ENCODE measurements around the gene MRGPRF. TPM values are rescaled to one million over a fixed set of nuclear protein-coding genes. Genes with fewer than 3 reads are reported as not detected.
"Not testable (repeated sequence)": the region's sequence is repeated elsewhere in the genome, so short reads cannot be mapped to it uniquely, and the experiment has no call there.

The MRGPRF gene
- total RNA-seq, 2 experiments from 2014 or later, result not detected

DNA sequence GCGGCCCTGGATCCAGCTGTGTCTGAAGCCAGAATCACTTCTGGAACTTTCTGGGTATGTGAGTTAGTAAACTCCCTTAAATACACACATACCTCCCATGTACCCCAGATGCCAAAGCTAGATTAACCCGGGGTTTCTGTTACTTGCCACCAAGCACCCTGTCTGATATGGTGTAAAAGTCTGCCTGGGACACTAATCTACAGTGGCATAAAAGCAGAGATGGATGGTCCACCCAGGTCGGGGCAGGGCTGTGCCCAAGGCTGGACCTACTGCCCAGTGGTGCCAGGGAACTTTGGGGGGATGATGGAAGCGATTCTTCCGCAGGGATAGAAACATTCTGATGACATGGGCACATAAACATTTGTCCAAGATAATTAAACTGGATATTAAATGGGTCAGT, 12.7 kb downstream of the MRGPRF start:
- DNase-seq (ENCODE audit: low spot score), result no peak
- BruUV-seq (replicated peaks), result no TSS peak
- no peaks in the 10 kb centered on the region for H3K79me2 ChIP-seq (ENCODE audit: insufficient read depth, low read depth, low read length)

DNA sequence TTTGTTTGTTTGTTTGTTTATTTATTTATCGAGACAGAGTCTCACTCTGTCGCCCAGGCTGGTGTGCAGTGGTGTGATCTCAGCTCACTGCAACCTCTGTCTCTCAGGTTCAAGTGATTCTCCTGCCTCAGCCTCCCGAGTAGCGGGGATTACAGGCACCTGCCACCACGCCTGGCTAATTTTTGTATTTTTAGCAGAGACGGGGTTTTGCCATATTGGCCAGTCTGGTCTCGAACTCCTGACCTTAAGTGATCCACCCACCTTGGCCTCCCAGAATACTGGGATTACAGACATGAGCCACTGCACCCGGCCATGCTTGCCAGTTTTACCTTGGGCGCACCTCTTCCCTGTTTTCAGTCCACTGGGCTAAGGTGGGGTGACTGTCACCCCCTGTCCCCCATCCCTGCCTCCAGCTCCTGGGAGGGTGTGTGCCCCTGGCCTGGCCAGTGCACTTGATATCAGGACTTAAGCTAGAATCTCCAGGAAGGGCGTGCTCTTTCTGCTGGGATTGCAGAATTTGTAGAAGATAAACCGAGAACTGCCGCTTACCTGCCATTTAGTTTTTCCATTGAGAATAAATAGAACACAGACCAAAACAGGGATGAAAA, 13.2 kb downstream of the MRGPRF start:
- CTCF ChIA-PET (ENCODE audit: unreplicated experiment); POLR2A ChIA-PET; intact Hi-C loops (cut with micrococcal nuclease; ENCODE audit: unreplicated experiment): not testable (repeated sequence)

More for the DNA sequence above, 12.7 kb downstream of the MRGPRF start:
- Histone ChIP-seq H3K9me3 (ENCODE audit: low read length) (no peaks in the 10 kb centered on the region), H3K27ac (ENCODE audit: low read depth, low read length, poor library complexity, severe bottlenecking) (no peak overlapping the region), H3K4me3 (ENCODE audit: low read depth, low read length, poor library complexity, severe bottlenecking) (no peak overlapping the region), H2AFZ (ENCODE audit: low read length) (no peak overlapping the region), H3K9me2 (ENCODE audit: insufficient read depth, low read length) (no peaks in the 10 kb centered on the region), H4K20me1 (ENCODE audit: insufficient read depth, low read length) (no peaks in the 10 kb centered on the region), H3K4me2 (ENCODE audit: low read length) (no peak overlapping the region), H3K36me3 (ENCODE audit: insufficient read depth, low read length) (no peaks in the 10 kb centered on the region), H3K4me1 (ENCODE audit: insufficient read depth, low read length, poor library complexity, severe bottlenecking) (no peaks in the 10 kb centered on the region)
- CTCF ChIA-PET (ENCODE audit: unreplicated experiment), result no interaction called here
- TF ChIP-seq, protein P1, sequence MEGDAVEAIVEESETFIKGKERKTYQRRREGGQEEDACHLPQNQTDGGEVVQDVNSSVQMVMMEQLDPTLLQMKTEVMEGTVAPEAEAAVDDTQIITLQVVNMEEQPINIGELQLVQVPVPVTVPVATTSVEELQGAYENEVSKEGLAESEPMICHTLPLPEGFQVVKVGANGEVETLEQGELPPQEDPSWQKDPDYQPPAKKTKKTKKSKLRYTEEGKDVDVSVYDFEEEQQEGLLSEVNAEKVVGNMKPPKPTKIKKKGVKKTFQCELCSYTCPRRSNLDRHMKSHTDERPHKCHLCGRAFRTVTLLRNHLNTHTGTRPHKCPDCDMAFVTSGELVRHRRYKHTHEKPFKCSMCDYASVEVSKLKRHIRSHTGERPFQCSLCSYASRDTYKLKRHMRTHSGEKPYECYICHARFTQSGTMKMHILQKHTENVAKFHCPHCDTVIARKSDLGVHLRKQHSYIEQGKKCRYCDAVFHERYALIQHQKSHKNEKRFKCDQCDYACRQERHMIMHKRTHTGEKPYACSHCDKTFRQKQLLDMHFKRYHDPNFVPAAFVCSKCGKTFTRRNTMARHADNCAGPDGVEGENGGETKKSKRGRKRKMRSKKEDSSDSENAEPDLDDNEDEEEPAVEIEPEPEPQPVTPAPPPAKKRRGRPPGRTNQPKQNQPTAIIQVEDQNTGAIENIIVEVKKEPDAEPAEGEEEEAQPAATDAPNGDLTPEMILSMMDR (conservative IDR thresholded peaks at IDR 0.05; ENCODE audit: low read length), result no peak
- no peak for TF ChIP-seq EZH2phosphoT487 (IDR thresholded peaks at IDR 0.05; ENCODE audit: borderline replicate concordance, low read depth, low read length)
- intact Hi-C loops (cut with micrococcal nuclease; ENCODE audit: unreplicated experiment), result no loop called here
- POLR2A ChIA-PET, result interaction anchor here (0.6 kb wide), 1 partner anchor 11 kb away, joined by 3 read pairs; no protein-coding TSS in a partner anchor

DNA sequence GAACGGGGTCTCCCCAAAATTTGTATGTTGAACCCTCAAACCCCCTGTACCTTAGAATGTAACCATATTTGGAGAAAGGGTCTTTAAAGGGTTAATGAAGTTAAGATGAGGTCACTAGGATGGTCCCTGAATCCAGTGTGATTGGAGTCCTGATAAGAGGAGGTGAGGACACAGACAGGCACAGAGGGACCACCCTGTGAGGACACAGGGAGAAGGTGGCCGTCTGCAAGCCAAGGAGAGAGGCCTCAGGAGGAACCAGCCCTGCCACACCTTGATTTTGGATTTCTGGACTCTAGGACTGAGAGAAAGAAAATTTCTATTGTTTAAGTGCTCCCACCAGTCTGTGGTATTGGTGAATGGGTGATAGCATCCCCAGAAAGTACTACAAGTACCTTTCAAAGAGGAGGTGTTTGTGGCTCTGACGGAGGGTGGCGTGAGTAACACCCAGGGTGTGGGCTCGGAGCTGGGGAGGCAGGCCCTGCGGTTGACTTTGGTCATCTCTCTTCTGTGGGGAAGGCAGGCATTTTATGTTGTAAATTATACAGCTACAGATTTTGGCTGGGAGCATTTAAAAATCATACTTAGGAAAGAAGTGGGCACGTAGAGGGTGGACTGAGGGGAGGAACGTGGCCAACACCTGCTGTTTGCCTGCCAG, 13.8 kb downstream of the MRGPRF start:
- CTCF ChIA-PET (ENCODE audit: unreplicated experiment), result no interaction called here

More for the DNA sequence above, 13.2 kb downstream of the MRGPRF start:
- not testable (repeated sequence) for H3K79me2 ChIP-seq (ENCODE audit: insufficient read depth, low read depth, low read length); BruUV-seq (replicated peaks); H3K36me3 ChIP-seq (ENCODE audit: insufficient read depth, low read length); H3K4me1 ChIP-seq (ENCODE audit: insufficient read depth, low read length, poor library complexity, severe bottlenecking); H2AFZ ChIP-seq (ENCODE audit: low read length); H3K4me3 ChIP-seq (ENCODE audit: low read depth, low read length, poor library complexity, severe bottlenecking); H3K4me2 ChIP-seq (ENCODE audit: low read length); H3K9me3 ChIP-seq (ENCODE audit: low read length); H3K27ac ChIP-seq (ENCODE audit: low read depth, low read length, poor library complexity, severe bottlenecking); H4K20me1 ChIP-seq (ENCODE audit: insufficient read depth, low read length); H3K9me2 ChIP-seq (ENCODE audit: insufficient read depth, low read length); DNase-seq (ENCODE audit: low spot score)

More for the DNA sequence above, 13.8 kb downstream of the MRGPRF start:
- POLR2A ChIA-PET, result no interaction called here
- no peaks in the 10 kb centered on the region for H3K9me2 ChIP-seq (ENCODE audit: insufficient read depth, low read length)
- no peak for DNase-seq (ENCODE audit: low spot score)
- no peaks in the 10 kb centered on the region for H3K9me3 ChIP-seq (ENCODE audit: low read length)
- no peak overlapping the region for H3K4me2 ChIP-seq (ENCODE audit: low read length)
- no peak overlapping the region for H3K4me3 ChIP-seq (ENCODE audit: low read depth, low read length, poor library complexity, severe bottlenecking)
- H3K36me3 ChIP-seq (ENCODE audit: insufficient read depth, low read length), result no peaks in the 10 kb centered on the region
- no peaks in the 10 kb centered on the region for H3K79me2 ChIP-seq (ENCODE audit: insufficient read depth, low read depth, low read length)
- H3K4me1 ChIP-seq (ENCODE audit: insufficient read depth, low read length, poor library complexity, severe bottlenecking), result no peaks in the 10 kb centered on the region
- TF ChIP-seq EZH2phosphoT487 (IDR thresholded peaks at IDR 0.05; ENCODE audit: borderline replicate concordance, low read depth, low read length), result no peak
- TF ChIP-seq, protein P1 (conservative IDR thresholded peaks at IDR 0.05; ENCODE audit: low read length), result no peak
- intact Hi-C loops (cut with micrococcal nuclease; ENCODE audit: unreplicated experiment), result no loop called here
- H2AFZ ChIP-seq (ENCODE audit: low read length), result no peak overlapping the region
- H4K20me1 ChIP-seq (ENCODE audit: insufficient read depth, low read length), result no peaks in the 10 kb centered on the region
- no peak overlapping the region for H3K27ac ChIP-seq (ENCODE audit: low read depth, low read length, poor library complexity, severe bottlenecking)
- BruUV-seq (replicated peaks), result no TSS peak
